Smooth muscle cell (in vitro differentiated cells): ENCODE results near the gene TCF7L2. TPM values are rescaled to one million over a fixed set of nuclear protein-coding genes. Genes with fewer than 3 reads are reported as not detected.

Experiments
- DNase-seq: peaks from one replicate; lab custom pipeline; 2025; ENCODE audit not compliant: unreplicated experiment; lab: John Stamatoyannopoulos, UW
- H2AFZ ChIP-seq: fragments of 200-600 bp; sonication (generic); 2 replicates; pipeline ENCODE4 v1.6.0; 2016; ENCODE audit warnings: antibody characterized with exemption, low read depth, mild to moderate bottlenecking
- H3F3A ChIP-seq: fragments of 200-600 bp; sonication (generic); 2 replicates; pipeline ENCODE4 v1.6.0; 2017; ENCODE audit warnings: antibody characterized with exemption, low read depth
- H3K27ac ChIP-seq: fragments of 200-600 bp; sonication (generic); 2 replicates; pipeline ENCODE4 v1.5.1; 2016; ENCODE audit warnings: low read depth, mild to moderate bottlenecking
- H3K27me3 ChIP-seq: fragments of 200-600 bp; sonication (generic); 2 replicates; pipeline ENCODE4 v1.6.1; 2016; ENCODE audit warnings: low read depth, mild to moderate bottlenecking
- H3K36me3 ChIP-seq: fragments of 200-600 bp; sonication (generic); 2 replicates; pipeline ENCODE4 v1.5.1; 2016; ENCODE audit warnings: low read depth
- H3K4me1 ChIP-seq: fragments of 200-600 bp; sonication (generic); 2 replicates; pipeline ENCODE4 v1.5.1; 2016; ENCODE audit warnings: low read depth
- H3K4me2 ChIP-seq: fragments of 200-600 bp; sonication (generic); 2 replicates; pipeline ENCODE4 v1.6.0; 2016; ENCODE audit warnings: mild to moderate bottlenecking
- H3K4me3 ChIP-seq: fragments of 200-600 bp; sonication (generic); 2 replicates; pipeline ENCODE4 v1.5.1; 2016; ENCODE audit warnings: mild to moderate bottlenecking
- H3K79me2 ChIP-seq: fragments of 200-600 bp; sonication (generic); 2 replicates; pipeline ENCODE4 v1.6.0; 2016; ENCODE audit warnings: low read depth, mild to moderate bottlenecking
- H3K9ac ChIP-seq: fragments of 200-600 bp; sonication (generic); 2 replicates; pipeline ENCODE4 v1.6.0; 2016; ENCODE audit warnings: low read depth
- H3K9me3 ChIP-seq: fragments of 200-600 bp; sonication (generic); replicated peaks from 2 replicates; pipeline ENCODE4 v1.5.1; 2016; ENCODE audit warnings: low read depth
- H4K20me1 ChIP-seq: fragments of 200-600 bp; sonication (generic); 2 replicates; pipeline ENCODE4 v1.6.0; 2016; ENCODE audit warnings: low read depth
- CTCF ChIP-seq: fragments of 200-600 bp; sonication (generic); IDR thresholded peaks from 2 replicates; pipeline ENCODE4 v1.5.1; 2017; ENCODE audit warnings: borderline replicate concordance, mild to moderate bottlenecking, antibody characterized with exemption; ENCODE audit not compliant: insufficient read depth, poor library complexity, severe bottlenecking
- whole genome bisulfite sequencing: methylation state at CpG from one replicate; pipeline ENCODE4 v1.1.7; 2016; ENCODE audit warnings: low lambda C conversion rate; 5-methylcytosine and 5-hydroxymethylcytosine counted together
- polyA plus RNA-seq: library from polyadenylated mRNA; unstranded; fragments of >200 nt; fragmentation: Nextera tagmentation; extraction: Ambion mirVana; gene quantifications from 2 replicates; pipeline ENCODE4 v1.2.1, GENCODE V29; 2016
- total RNA-seq: library from RNA; depleted of rRNA; stranded (reverse); fragments of >200 nt; gene quantifications from 2 replicates; pipeline ENCODE4 v1.2.3, GENCODE V29; 2014

The TCF7L2 gene
- total and polyA plus RNA-seq, 2 experiments from 2014 or later = 14.6 to 17.7 TPM

GRCh38 chr10:113067501-113067900 is 117.5 kb downstream of the TCF7L2 start:
- no peak for TF ChIP-seq CTCF
- Histone ChIP-seq H3K4me2 (no peak overlapping the region), H3K27ac (no peak overlapping the region), H4K20me1 (peaks cover 44% of the 10 kb centered on the region), H3K9ac (no peak overlapping the region), H3K27me3 (no peaks in the 10 kb centered on the region), H3K9me3 (no peaks in the 10 kb centered on the region), H2AFZ (no peak overlapping the region), H3K79me2 (peaks cover 58% of the 10 kb centered on the region), H3K36me3 (no peaks in the 10 kb centered on the region), H3K4me3 (no peak overlapping the region), H3F3A (no peaks in the 10 kb centered on the region), H3K4me1 (peaks cover 17% of the 10 kb centered on the region)
- 80% methylated on average over 4 of the region's 4 CpGs for WGBS
- no peak for DNase-seq

- Histone ChIP-seq H3K9me3 (no peaks in the 10 kb centered on the region), H2AFZ (no peak overlapping the region), H3K79me2 (peaks cover 58% of the 10 kb centered on the region), H3K4me3 (no peak overlapping the region), H3K4me2 (no peak overlapping the region), H4K20me1 (peaks cover 38% of the 10 kb centered on the region), H3K36me3 (no peaks in the 10 kb centered on the region), H3K9ac (no peak overlapping the region), H3K27me3 (no peaks in the 10 kb centered on the region), H3F3A (no peaks in the 10 kb centered on the region), H3K4me1 (peaks cover 9% of the 10 kb centered on the region), H3K27ac (no peak overlapping the region)
- no peak for TF ChIP-seq CTCF
- no peak for DNase-seq
- 97% methylated on average over 13 of the region's 13 CpGs for WGBS
Observed at GRCh38 chr10:113068178-113068890, 118.3 kb downstream of the TCF7L2 start.

- no peak overlapping the region for H3K4me2 ChIP-seq
- no peaks in the 10 kb centered on the region for H3K9me3 ChIP-seq
- no peaks in the 10 kb centered on the region for H3K36me3 ChIP-seq
- H3K27ac ChIP-seq = peak overlapping the region; percentile 71
- TF ChIP-seq CTCF = peak; percentile 6
- H3K9ac ChIP-seq = no peak overlapping the region
- peaks cover 33% of the 10 kb centered on the region for H4K20me1 ChIP-seq
- no peaks in the 10 kb centered on the region for H3K4me1 ChIP-seq
- no peak overlapping the region for H2AFZ ChIP-seq
- peaks cover 50% of the 10 kb centered on the region for H3K79me2 ChIP-seq
- WGBS = 40% methylated on average over 7 of the region's 7 CpGs
- no peaks in the 10 kb centered on the region for H3K27me3 ChIP-seq
- H3K4me3 ChIP-seq = no peak overlapping the region
- no peak for DNase-seq
- H3F3A ChIP-seq = no peaks in the 10 kb centered on the region
Observed at GRCh38 chr10:113069595-113069994, 119.5 kb downstream of the TCF7L2 start.

- Histone ChIP-seq H3K9ac (no peak overlapping the region), H2AFZ (no peak overlapping the region), H3F3A (no peaks in the 10 kb centered on the region), H3K4me2 (no peak overlapping the region), H3K36me3 (no peaks in the 10 kb centered on the region), H3K27ac (no peak overlapping the region), H3K4me1 (no peaks in the 10 kb centered on the region), H3K79me2 (peaks cover 44% of the 10 kb centered on the region), H3K9me3 (no peaks in the 10 kb centered on the region), H3K4me3 (no peak overlapping the region), H4K20me1 (peaks cover 31% of the 10 kb centered on the region), H3K27me3 (no peaks in the 10 kb centered on the region)
- TF ChIP-seq CTCF = no peak
- no peak for DNase-seq
- WGBS = 93% methylated on average over 7 of the region's 7 CpGs
Observed at GRCh38 chr10:113071446-113071845, 121.4 kb downstream of the TCF7L2 start.
